SK-N-SH (cell line): ENCODE measurements around the gene GMPR. TPM values are rescaled to one million over a fixed set of nuclear protein-coding genes. Genes with fewer than 3 reads are reported as not detected.

Experiments
- CTCF ChIA-PET: fragments of 300-600, 350-600 bp; formaldehyde crosslinking; extraction: SDS; loops from one replicate; lab custom pipeline; 2021; lab: Yijun Ruan, JAX
- POLR2A ChIA-PET: fragments of 350-600 bp; sonication (Branson Sonifier 250); formaldehyde crosslinking; extraction: SDS; loops from one replicate; lab custom pipeline; 2020; ENCODE audit warnings: antibody characterized with exemption, inconsistent platforms; lab: Yijun Ruan, JAX
- DNase-seq: peaks from one replicate; pipeline ENCODE4 v3.0.0; 2012
- H2AFZ ChIP-seq: fragments of 200-600 bp; sonication (generic); 2 replicates; pipeline ENCODE4 v1.8.1; 2016; ENCODE audit warnings: antibody characterized with exemption, mild to moderate bottlenecking, low read depth
- H3F3A ChIP-seq: fragments of 200-600 bp; sonication (generic); replicated peaks from 2 replicates; pipeline ENCODE3; 2016; ENCODE audit warnings: antibody characterized with exemption, mild to moderate bottlenecking; ENCODE audit not compliant: insufficient read depth
- H3K27ac ChIP-seq, 2 experiments: fragments of 200-500 bp in 1 of 2; fragments of 200-600 bp in 1 of 2; sonication (Bioruptor generic) in 1 of 2; sonication (generic), shearing (Covaris generic) in 1 of 2; 2 replicates each; pipeline versions ENCODE4 v1.5.1 to v1.6.1; 2014 to 2016; ENCODE audit warnings: low read depth in 2 of 2, inconsistent platforms in 1 of 2, low read length in 1 of 2, mild to moderate bottlenecking in 1 of 2, mixed read lengths in 1 of 2
- H3K27me3 ChIP-seq: fragments of 200-600 bp; sonication (generic), shearing (Covaris generic); 2 replicates; pipeline ENCODE4 v1.6.1; 2016; ENCODE audit warnings: mixed run types; ENCODE audit not compliant: insufficient read depth
- H3K36me3 ChIP-seq, 2 experiments: fragments of 200-500 bp in 1 of 2; fragments of 200-600 bp in 1 of 2; sonication (Bioruptor generic) in 1 of 2; sonication (generic) in 1 of 2; replicated peaks in 1 of 2; 2 replicates each; pipeline versions ENCODE3 to v1.5.1; 2014 to 2016; ENCODE audit warnings: low read length in 1 of 2, mild to moderate bottlenecking in 1 of 2; ENCODE audit not compliant: insufficient read depth in 2 of 2, control insufficient read depth in 1 of 2
- H3K4me1 ChIP-seq, 2 experiments: fragments of 200-500 bp in 1 of 2; fragments of 200-600 bp in 1 of 2; sonication (Bioruptor generic) in 1 of 2; sonication (generic), shearing (Covaris generic) in 1 of 2; 2 replicates each; pipeline versions ENCODE4 v1.5.1 to v1.6.1; 2014 to 2016; ENCODE audit warnings: low read depth in 1 of 2, low read length in 1 of 2, mixed run types in 1 of 2; ENCODE audit not compliant: insufficient read depth in 2 of 2, control insufficient read depth in 1 of 2
- H3K4me2 ChIP-seq: fragments of 200-600 bp; sonication (generic), shearing (Covaris generic); 2 replicates; pipeline ENCODE4 v1.6.1; 2017; ENCODE audit warnings: mixed run types
- H3K4me3 ChIP-seq, 2 experiments: fragments of 200-500 bp in 1 of 2; fragments of 200-600 bp in 1 of 2; sonication (Bioruptor generic) in 1 of 2; sonication (generic), shearing (Covaris generic) in 1 of 2; 2 replicates each; pipeline versions ENCODE4 v1.5.1 to v1.8.1; 2014 to 2016; ENCODE audit warnings: low read depth in 2 of 2, inconsistent platforms in 1 of 2, low read length in 1 of 2, mild to moderate bottlenecking in 1 of 2, mixed read lengths in 1 of 2, moderate library complexity in 1 of 2
- H3K79me2 ChIP-seq: fragments of 200-600 bp; sonication (generic); 2 replicates; pipeline ENCODE4 v1.8.1; 2017; ENCODE audit warnings: mild to moderate bottlenecking; ENCODE audit not compliant: insufficient read depth
- H3K9ac ChIP-seq: fragments of 200-600 bp; sonication (generic); 2 replicates; pipeline ENCODE4 v1.6.1; 2017; ENCODE audit warnings: mixed run types
- H3K9me2 ChIP-seq: fragments of 200-600 bp; sonication (generic); 2 replicates; pipeline ENCODE4 v1.6.1; 2017; ENCODE audit warnings: mixed run types
- H3K9me3 ChIP-seq: fragments of 200-600 bp; sonication (generic); 2 replicates; pipeline ENCODE4 v1.6.1; 2017; ENCODE audit warnings: mixed run types, mild to moderate bottlenecking, moderate library complexity
- H4K20me1 ChIP-seq: fragments of 200-600 bp; sonication (generic); 2 replicates; pipeline ENCODE4 v1.6.1; 2017; ENCODE audit warnings: mild to moderate bottlenecking, mixed run types; ENCODE audit not compliant: insufficient read depth
- CTCF ChIP-seq: fragments of 200-600 bp; sonication (generic); IDR thresholded peaks from 2 replicates; pipeline ENCODE4 v1.6.1; 2017; ENCODE audit warnings: antibody characterized with exemption, mild to moderate bottlenecking, moderate library complexity
- ELF1 ChIP-seq: IDR thresholded peaks from 2 replicates; pipeline ENCODE4 v1.4.0; 2012
- EP300 ChIP-seq, 2 experiments: IDR thresholded peaks; 2 replicates each; pipeline versions ENCODE4 v1.4.0 to v1.6.1; 2012; ENCODE audit warnings: borderline replicate concordance in 1 of 2, low read depth in 1 of 2, low read length in 1 of 2
- FOSL2 ChIP-seq: IDR thresholded peaks from 2 replicates; pipeline ENCODE4 v1.4.0; 2012; ENCODE audit warnings: low read depth, mild to moderate bottlenecking, moderate library complexity, borderline replicate concordance
- GATA2 ChIP-seq: sonication (generic); formaldehyde crosslinking; IDR thresholded peaks from 2 replicates; pipeline ENCODE4 v1.5.0; 2020; ENCODE audit warnings: mild to moderate bottlenecking, missing genetic modification reagents
- IRF3 ChIP-seq: fragments of 150-350 bp; IDR thresholded peaks from 2 replicates; pipeline ENCODE4 v1.6.1; 2016; ENCODE audit warnings: mild to moderate bottlenecking, low read depth, low read length
- JUND ChIP-seq: IDR thresholded peaks from 2 replicates; pipeline ENCODE4 v1.4.0; 2012
- MAX ChIP-seq: IDR thresholded peaks from 2 replicates; pipeline ENCODE4 v1.4.0; 2012; ENCODE audit warnings: low read depth
- MXI1 ChIP-seq: IDR thresholded peaks from 2 replicates; pipeline ENCODE4 v1.6.1; 2012; ENCODE audit warnings: mild to moderate bottlenecking, low read depth, low read length, improper control_type of control experiment
- NFIC ChIP-seq: IDR thresholded peaks from 2 replicates; pipeline ENCODE4 v1.4.0; 2012; ENCODE audit warnings: borderline replicate concordance
- NRF1 ChIP-seq: IDR thresholded peaks from 2 replicates; pipeline ENCODE4 v1.6.1; 2012; ENCODE audit warnings: low read depth, mild to moderate bottlenecking, low read length
- POLR2AphosphoS5 ChIP-seq: IDR thresholded peaks from 2 replicates; pipeline ENCODE4 v1.6.1; 2012; ENCODE audit warnings: low read depth, low read length
- RXRA ChIP-seq: IDR thresholded peaks from 2 replicates; pipeline ENCODE4 v1.4.0; 2012; ENCODE audit warnings: low read depth, mild to moderate bottlenecking, borderline replicate concordance
- TAF1 ChIP-seq: IDR thresholded peaks from 2 replicates; pipeline ENCODE4 v1.6.1; 2012; ENCODE audit warnings: low read depth, mild to moderate bottlenecking, low read length, moderate library complexity, borderline replicate concordance
- TCF12 ChIP-seq: IDR thresholded peaks from 2 replicates; pipeline ENCODE4 v1.4.0; 2012
- USF2 ChIP-seq: fragments of 150-350 bp; IDR thresholded peaks from 2 replicates; pipeline ENCODE4 v1.6.1; 2017; ENCODE audit warnings: antibody characterized with exemption, low read length, low read depth, borderline replicate concordance
- ZBTB33 ChIP-seq: IDR thresholded peaks from 2 replicates; pipeline ENCODE4 v1.4.0; 2012; ENCODE audit warnings: low read depth, borderline replicate concordance
- WGBS: methylation state at CpG from one replicate; pipeline ENCODE4 v1.1.6; 2017; ENCODE audit warnings: low lambda C conversion rate; 5-methylcytosine and 5-hydroxymethylcytosine counted together
- polyA plus RNA-seq, 3 experiments: library from polyadenylated mRNA; depleted of rRNA; stranded (reverse); fragments of >200 nt; gene quantifications; 2 replicates each; pipeline ENCODE4 v1.2.3, GENCODE V29; 2012

The GMPR gene
- polyA plus RNA-seq, 1 of the 3 experiments (the other 2 are of a cell fraction), result 21.0 TPM

GRCh38 chr6:16314296-16314695, 75.9 kb downstream of the GMPR start:
- TF ChIP-seq NRF1 (no peak), RXRA (no peak), ELF1 (no peak), TAF1 (no peak), GATA2 (CRISPR knock-in tag) (no peak), USF2 (no peak), ZBTB33 (no peak), NFIC (no peak), TCF12 (no peak), MAX (no peak), CTCF (no peak), IRF3 (no peak), EP300 (IDR thresholded peaks at IDR 0.05; ENCODE audit: borderline replicate concordance in 1 of 2, low read depth in 1 of 2, low read length in 1 of 2) (no peak), POLR2AphosphoS5 (no peak), MXI1 (no peak), FOSL2 (no peak), JUND (no peak)
- TF ChIP-seq, all 33 proteins: peak for 0
- ChIA-PET POLR2A (no interaction called here), CTCF (interaction anchor here (1.4 to 1.6 kb wide), 2 partner anchors 16 to 18 kb away, joined by 3 to 6 read pairs; no protein-coding TSS in a partner anchor)

More at GRCh38 chr6:16314296-16314695, 75.9 kb downstream of the GMPR start:
- Histone ChIP-seq H3K27ac (no peak overlapping the region), H3F3A (peaks cover 17% of the 10 kb centered on the region), H2AFZ (no peak overlapping the region), H3K4me1 (peaks cover 0 to 15% of the 10 kb centered on the region in 2 experiments; a peak in 2 of 4 replicates), H3K9ac (no peak overlapping the region), H3K79me2 (peaks cover 15% of the 10 kb centered on the region; the same call in 1 of the 2 replicates), H3K9me2 (no peaks in the 10 kb centered on the region), H3K9me3 (no peaks in the 10 kb centered on the region), H3K27me3 (no peaks in the 10 kb centered on the region), H3K4me3 (no peak overlapping the region), H4K20me1 (peaks cover 14% of the 10 kb centered on the region), H3K36me3 (no peaks in the 10 kb centered on the region), H3K4me2 (no peak overlapping the region)
- no peak for DNase-seq
- WGBS, result 92% methylated on average over 4 of the region's 4 CpGs
